Endothelial cell (in vitro differentiated cells): ENCODE measurements around the gene GRB10. TPM values are rescaled to one million over a fixed set of nuclear protein-coding genes. Genes with fewer than 3 reads are reported as not detected.

Experiments used
- DNase-seq: peaks from one replicate; pipeline ENCODE4 v3.0.0; 2021; ENCODE audit warnings: low spot score
- H3K27ac Mint-ChIP-seq: one replicate; pipeline ENCODE4 v1.8.0; 2021; ENCODE audit warnings: mixed read lengths, inconsistent platforms; ENCODE audit not compliant: unreplicated experiment
- H3K27me3 Mint-ChIP-seq: one replicate; pipeline ENCODE4 v1.8.0; 2021; ENCODE audit warnings: mild to moderate bottlenecking, moderate library complexity, mixed read lengths, inconsistent platforms; ENCODE audit not compliant: unreplicated experiment
- H3K36me3 Mint-ChIP-seq: one replicate; pipeline ENCODE4 v1.8.0; 2021; ENCODE audit warnings: mild to moderate bottlenecking, low read depth, mixed read lengths, inconsistent platforms; ENCODE audit not compliant: unreplicated experiment
- H3K4me1 Mint-ChIP-seq: one replicate; pipeline ENCODE4 v1.8.0; 2021; ENCODE audit warnings: mild to moderate bottlenecking, mixed read lengths, inconsistent platforms; ENCODE audit not compliant: unreplicated experiment
- H3K4me3 Mint-ChIP-seq: one replicate; pipeline ENCODE4 v1.8.0; 2021; ENCODE audit warnings: mild to moderate bottlenecking, mixed read lengths, inconsistent platforms; ENCODE audit not compliant: unreplicated experiment
- H3K9me3 Mint-ChIP-seq: one replicate; pipeline ENCODE4 v1.8.0; 2021; ENCODE audit warnings: mixed read lengths, inconsistent platforms; ENCODE audit not compliant: unreplicated experiment
- total RNA-seq: library from RNA; stranded (reverse); fragmentation: NEBNext Ultra II Directional; extraction: Animal tissue kit (Norgen Biotek cat#: 25700); gene quantifications from one replicate; pipeline ENCODE4 v1.2.1, GENCODE V29; 2021; ENCODE audit not compliant: unreplicated experiment
- TF ChIP-seq, protein P1 (sequence below): fragments of 200-600 bp; sonication (generic); IDR thresholded peaks from one replicate; pipeline ENCODE4 v1.5.0; 2021; ENCODE audit warnings: antibody characterized with exemption; ENCODE audit not compliant: unreplicated experiment

The GRB10 gene
- total RNA-seq, 1 donor from 2014 or later, result 164 TPM

DNA sequence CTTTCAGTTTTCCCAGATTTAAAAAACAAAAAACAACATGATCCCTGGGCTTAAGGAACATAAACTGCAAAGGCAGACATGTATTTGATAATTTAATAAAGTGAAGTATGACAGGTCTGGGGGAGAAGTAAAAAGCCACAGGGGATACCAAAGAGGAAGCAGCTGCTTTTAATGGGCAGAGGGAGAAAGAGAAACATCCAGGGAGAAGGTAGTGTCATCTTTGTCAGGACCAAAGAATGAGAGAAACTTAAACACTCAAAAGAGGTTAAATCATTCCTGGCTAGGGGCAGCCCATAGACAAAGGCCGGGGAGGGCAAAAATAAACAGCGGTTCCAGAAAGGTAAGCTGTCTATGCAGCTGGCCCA lies 94.5 kb downstream of the GRB10 start:
- Mint-ChIP-seq H3K27me3 (peaks cover 2% of the 10 kb centered on the region), H3K9me3 (no peaks in the 10 kb centered on the region), H3K27ac (peak overlapping the region; percentile 45), H3K36me3 (peaks cover 14% of the 10 kb centered on the region), H3K4me1 (peaks cover 42% of the 10 kb centered on the region), H3K4me3 (peak overlapping the region; percentile 45)
- no peak for DNase-seq
- TF ChIP-seq, protein P1, sequence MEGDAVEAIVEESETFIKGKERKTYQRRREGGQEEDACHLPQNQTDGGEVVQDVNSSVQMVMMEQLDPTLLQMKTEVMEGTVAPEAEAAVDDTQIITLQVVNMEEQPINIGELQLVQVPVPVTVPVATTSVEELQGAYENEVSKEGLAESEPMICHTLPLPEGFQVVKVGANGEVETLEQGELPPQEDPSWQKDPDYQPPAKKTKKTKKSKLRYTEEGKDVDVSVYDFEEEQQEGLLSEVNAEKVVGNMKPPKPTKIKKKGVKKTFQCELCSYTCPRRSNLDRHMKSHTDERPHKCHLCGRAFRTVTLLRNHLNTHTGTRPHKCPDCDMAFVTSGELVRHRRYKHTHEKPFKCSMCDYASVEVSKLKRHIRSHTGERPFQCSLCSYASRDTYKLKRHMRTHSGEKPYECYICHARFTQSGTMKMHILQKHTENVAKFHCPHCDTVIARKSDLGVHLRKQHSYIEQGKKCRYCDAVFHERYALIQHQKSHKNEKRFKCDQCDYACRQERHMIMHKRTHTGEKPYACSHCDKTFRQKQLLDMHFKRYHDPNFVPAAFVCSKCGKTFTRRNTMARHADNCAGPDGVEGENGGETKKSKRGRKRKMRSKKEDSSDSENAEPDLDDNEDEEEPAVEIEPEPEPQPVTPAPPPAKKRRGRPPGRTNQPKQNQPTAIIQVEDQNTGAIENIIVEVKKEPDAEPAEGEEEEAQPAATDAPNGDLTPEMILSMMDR, result no peak

DNA sequence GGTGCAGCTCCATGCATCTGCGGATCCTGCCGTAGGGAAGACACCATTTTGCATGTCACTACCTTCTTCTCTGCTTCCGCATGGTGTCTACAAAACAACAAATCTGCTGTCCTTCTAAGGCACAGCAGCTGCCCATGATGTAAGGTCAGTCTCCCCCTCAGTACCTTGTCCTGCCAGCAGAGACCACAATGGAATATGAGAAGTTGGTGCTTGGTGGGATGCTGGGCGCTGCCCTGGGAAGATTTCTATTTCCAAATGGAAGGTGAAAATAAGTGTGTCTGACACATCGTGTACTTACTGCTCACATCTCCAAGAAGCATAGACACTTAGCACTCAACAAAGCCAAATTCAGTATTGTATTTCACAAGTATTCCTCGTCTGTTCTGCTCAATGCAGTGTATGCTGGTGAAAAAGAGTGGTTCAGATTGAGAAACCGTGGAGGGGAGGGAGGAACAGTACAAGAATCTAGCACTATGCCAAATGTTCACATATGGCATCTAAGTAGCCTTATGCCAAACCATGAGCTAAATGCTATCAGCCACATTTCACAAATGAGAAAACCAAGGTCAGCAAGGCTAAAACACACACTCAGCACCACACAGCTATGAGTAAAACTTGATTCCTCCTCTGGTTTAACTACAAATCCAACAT lies 95.0 kb downstream of the GRB10 start:
- peaks cover 38% of the 10 kb centered on the region for H3K4me1 Mint-ChIP-seq
- peak overlapping the region; percentile 43 for H3K4me3 Mint-ChIP-seq
- H3K27me3 Mint-ChIP-seq, result peaks cover 2% of the 10 kb centered on the region
- TF ChIP-seq, protein P1, result no peak
- peak overlapping the region; percentile 45 for H3K27ac Mint-ChIP-seq
- no peak for DNase-seq
- no peaks in the 10 kb centered on the region for H3K9me3 Mint-ChIP-seq
- H3K36me3 Mint-ChIP-seq, result peaks cover 17% of the 10 kb centered on the region

DNA sequence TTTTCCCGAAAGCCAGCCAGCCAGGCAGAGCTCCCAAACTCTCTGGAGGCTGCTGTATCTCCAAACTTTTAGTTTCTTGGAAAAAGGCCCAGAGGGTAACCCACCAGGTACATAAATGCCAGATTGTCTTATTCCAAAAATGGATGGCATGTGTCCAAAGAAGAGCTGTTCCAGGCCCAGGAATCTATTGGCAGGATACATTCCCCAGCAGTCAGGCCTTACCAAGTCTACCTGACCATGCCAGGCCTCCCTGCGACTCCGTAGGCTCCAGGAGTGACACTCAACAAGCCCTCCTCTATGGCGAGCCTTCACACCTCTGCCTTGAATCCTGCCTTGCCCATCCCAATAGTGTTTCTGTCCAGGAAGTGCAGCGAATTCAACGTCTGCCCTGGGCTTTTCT lies 95.6 kb downstream of the GRB10 start:
- Mint-ChIP-seq H3K36me3 (peaks cover 20% of the 10 kb centered on the region), H3K4me3 (no peak overlapping the region), H3K27ac (no peak overlapping the region), H3K27me3 (no peaks in the 10 kb centered on the region), H3K9me3 (no peaks in the 10 kb centered on the region), H3K4me1 (peaks cover 35% of the 10 kb centered on the region)
- DNase-seq, result no peak
- TF ChIP-seq, protein P1, result no peak

DNA sequence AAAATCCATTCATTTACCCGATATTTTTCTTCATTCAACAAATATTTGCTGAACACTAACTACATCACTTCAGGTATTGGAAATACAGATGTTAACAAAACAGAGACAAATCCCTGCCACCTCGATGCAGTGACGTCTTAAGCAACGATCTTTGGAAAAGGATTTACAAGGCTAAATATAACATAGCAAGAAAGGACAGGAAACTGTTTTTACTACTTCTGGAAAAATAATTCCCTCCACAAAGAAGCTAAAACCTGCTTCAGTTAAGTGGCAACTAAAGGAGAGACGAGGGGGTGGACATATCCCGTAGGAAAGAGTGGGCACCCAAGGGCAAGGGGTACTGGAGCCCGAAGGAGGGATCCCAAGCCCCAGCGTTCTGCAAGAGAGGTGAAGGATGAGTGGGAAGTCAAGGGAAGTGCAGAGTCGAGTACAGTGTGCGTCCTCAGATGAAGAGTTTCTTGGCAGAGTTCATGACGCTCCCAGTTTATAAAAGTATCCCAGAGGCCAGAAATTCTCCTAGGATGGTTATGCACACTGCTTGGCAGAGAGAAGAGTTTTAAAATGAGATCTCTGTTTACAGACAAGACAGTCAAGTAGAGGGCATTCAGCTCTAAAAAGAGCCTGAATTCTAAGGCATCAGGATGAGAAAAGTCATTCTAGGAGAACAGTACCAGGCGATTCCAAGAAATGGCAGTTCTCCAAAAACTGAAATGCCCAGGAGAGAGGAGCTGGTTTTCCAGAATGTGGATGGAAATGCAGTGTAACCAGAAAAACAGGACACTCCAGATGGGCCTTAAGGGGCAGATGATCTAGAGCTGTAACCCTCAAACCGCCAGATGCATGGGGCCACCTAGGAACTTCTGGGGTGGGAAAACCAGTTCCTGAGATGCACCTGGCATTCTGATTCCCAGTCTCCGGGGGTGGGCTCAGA lies 97.3 kb downstream of the GRB10 start:
- peak overlapping the region; percentile 87 for H3K27ac Mint-ChIP-seq
- peaks cover 24% of the 10 kb centered on the region for H3K36me3 Mint-ChIP-seq
- peaks cover 3% of the 10 kb centered on the region for H3K27me3 Mint-ChIP-seq
- H3K4me3 Mint-ChIP-seq, result no peak overlapping the region
- TF ChIP-seq, protein P1, result no peak
- DNase-seq, result no peak
- H3K9me3 Mint-ChIP-seq, result no peaks in the 10 kb centered on the region
- H3K4me1 Mint-ChIP-seq, result peaks cover 37% of the 10 kb centered on the region

DNA sequence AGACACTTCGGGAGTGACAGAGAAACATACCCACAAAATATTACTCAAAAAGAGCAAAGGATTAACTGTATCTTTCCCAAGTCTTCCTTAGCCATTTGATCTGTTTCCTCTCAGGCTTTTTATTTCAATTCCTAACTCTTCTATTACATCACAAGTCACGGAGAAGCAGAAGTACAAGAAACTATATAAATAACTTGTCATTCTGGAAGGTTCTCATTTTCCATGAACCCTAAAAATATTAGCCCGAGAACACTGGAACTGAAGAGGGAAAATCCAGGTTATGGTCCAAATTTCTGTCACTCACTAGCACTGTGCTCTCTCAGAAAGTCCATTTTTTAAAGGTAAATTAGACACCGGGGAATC lies 98.0 kb downstream of the GRB10 start:
- TF ChIP-seq, protein P1, result no peak
- Mint-ChIP-seq H3K36me3 (peaks cover 24% of the 10 kb centered on the region), H3K4me1 (peaks cover 37% of the 10 kb centered on the region), H3K9me3 (no peaks in the 10 kb centered on the region), H3K27me3 (peaks cover 3% of the 10 kb centered on the region), H3K27ac (peak overlapping the region; percentile 87), H3K4me3 (no peak overlapping the region)
- DNase-seq, result no peak
